Mesenteric fat pad (tissue), 1 donor: ENCODE data around the gene CENPX. TPM values are rescaled to one million over a fixed set of nuclear protein-coding genes. Genes with fewer than 3 reads are reported as not detected.

Experiments
- DNase-seq: peaks from one replicate; pipeline ENCODE4 v3.0.0-alpha.2; 2020; ENCODE audit warnings: low spot score
- total RNA-seq: library from RNA; stranded (reverse); fragmentation: NEBNext Ultra II Directional; extraction: Animal tissue kit (Norgen Biotek cat#: 25700); gene quantifications from one replicate; pipeline ENCODE4 v1.2.1, GENCODE V29; 2021
- donor health status: DM: yes; HTN: yes; CAD: no.

Gene CENPX
- total RNA-seq, 1 donor from 2014 or later, result 47.0 TPM

- DNase-seq, result no peak
Observed at GRCh38 chr17:82013772-82014321, 8.8 kb downstream of the CENPX start.

- no peak for DNase-seq
Observed at GRCh38 chr17:82013341-82013740, 9.3 kb downstream of the CENPX start.

GRCh38 chr17:82012640-82013295 is 9.9 kb downstream of the CENPX start:
- no peak for DNase-seq

GRCh38 chr17:82012261-82012639 is 10.4 kb downstream of the CENPX start:
- no peak for DNase-seq

- DNase-seq, result no peak
Observed at GRCh38 chr17:82011617-82012187, 11.0 kb downstream of the CENPX start.

GRCh38 chr17:82010575-82011525 is 11.8 kb downstream of the CENPX start:
- no peak for DNase-seq

- no peak for DNase-seq
Observed at GRCh38 chr17:82009413-82009812, 13.3 kb downstream of the CENPX start.

- no peak for DNase-seq
Observed at GRCh38 chr17:82008941-82009405, 13.7 kb downstream of the CENPX start.

GRCh38 chr17:82008258-82008940 is 14.3 kb downstream of the CENPX start:
- no peak for DNase-seq

- no peak for DNase-seq
Observed at GRCh38 chr17:82007495-82008257, 15.0 kb downstream of the CENPX start.

GRCh38 chr17:82007228-82007494 is 15.5 kb downstream of the CENPX start:
- DNase-seq, result no peak

GRCh38 chr17:82006468-82007227 is 16.0 kb downstream of the CENPX start:
- DNase-seq, result no peak

- no peak for DNase-seq
Observed at GRCh38 chr17:82005701-82006348, 16.9 kb downstream of the CENPX start.

- no peak for DNase-seq
Observed at GRCh38 chr17:82004517-82005455, 17.9 kb downstream of the CENPX start.

- no peak for DNase-seq
Observed at GRCh38 chr17:82003411-82004381, 19.0 kb downstream of the CENPX start.

GRCh38 chr17:82001571-82002056 is 21.1 kb downstream of the CENPX start:
- no peak for DNase-seq
